Measurements from ENCODE around the gene CBFA2T3.

DNA sequence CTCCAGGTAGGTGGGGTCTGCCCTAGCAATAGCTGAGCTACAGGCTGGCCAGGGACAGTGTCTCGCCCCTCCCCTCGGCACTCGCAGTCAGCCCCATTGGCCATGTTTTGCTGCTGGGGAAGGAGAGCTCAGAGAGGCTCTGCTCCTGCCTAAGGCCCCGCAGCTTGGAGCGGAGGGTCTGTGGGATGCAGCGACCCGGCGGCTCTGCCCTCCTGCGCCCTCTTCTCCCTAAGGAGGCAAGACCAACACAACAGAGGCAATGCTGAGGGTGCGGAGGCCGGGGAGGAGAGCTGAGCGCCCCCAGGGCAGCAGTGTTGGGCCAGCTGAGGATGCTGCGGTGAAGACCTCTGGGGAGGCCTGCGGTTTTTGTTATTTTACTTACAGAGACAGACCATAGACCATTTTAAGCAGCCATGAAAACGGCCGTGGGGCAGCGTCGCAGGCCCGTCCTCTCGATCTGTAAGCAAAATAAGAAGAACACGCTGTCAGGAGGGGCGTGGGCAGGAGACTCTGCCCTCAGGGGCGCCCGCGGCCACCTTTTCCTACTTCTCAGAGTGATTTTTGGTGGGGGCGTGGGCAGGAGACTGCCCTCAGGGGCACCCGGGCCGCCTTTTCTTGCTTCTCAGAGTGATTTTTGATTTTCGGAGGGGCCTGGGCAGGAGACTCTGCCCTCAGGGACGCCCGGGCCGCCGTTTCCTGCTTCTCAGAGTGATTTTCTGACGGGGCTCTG, 79.1 kb downstream of the CBFA2T3 start:
- no peak for TF ChIP-seq ZNF140 (tag by site-specific recombination; IDR thresholded peaks at IDR 0.05)
- no peak for TF ChIP-seq ZNF280D (tag by site-specific recombination; IDR thresholded peaks at IDR 0.05)
- TF ChIP-seq, protein P1, sequence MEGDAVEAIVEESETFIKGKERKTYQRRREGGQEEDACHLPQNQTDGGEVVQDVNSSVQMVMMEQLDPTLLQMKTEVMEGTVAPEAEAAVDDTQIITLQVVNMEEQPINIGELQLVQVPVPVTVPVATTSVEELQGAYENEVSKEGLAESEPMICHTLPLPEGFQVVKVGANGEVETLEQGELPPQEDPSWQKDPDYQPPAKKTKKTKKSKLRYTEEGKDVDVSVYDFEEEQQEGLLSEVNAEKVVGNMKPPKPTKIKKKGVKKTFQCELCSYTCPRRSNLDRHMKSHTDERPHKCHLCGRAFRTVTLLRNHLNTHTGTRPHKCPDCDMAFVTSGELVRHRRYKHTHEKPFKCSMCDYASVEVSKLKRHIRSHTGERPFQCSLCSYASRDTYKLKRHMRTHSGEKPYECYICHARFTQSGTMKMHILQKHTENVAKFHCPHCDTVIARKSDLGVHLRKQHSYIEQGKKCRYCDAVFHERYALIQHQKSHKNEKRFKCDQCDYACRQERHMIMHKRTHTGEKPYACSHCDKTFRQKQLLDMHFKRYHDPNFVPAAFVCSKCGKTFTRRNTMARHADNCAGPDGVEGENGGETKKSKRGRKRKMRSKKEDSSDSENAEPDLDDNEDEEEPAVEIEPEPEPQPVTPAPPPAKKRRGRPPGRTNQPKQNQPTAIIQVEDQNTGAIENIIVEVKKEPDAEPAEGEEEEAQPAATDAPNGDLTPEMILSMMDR (tag by site-specific recombination; IDR thresholded peaks at IDR 0.05): no peak
- no peak for TF ChIP-seq ZNF544 (tag by site-specific recombination; IDR thresholded peaks at IDR 0.05)
- TF ChIP-seq ZNF610 (tag by site-specific recombination; IDR thresholded peaks at IDR 0.05; ENCODE audit: borderline replicate concordance): no peak
- no peak for TF ChIP-seq ZSCAN23 (tag by site-specific recombination; IDR thresholded peaks at IDR 0.05)

Data from HEK293 (cell line).